Measurements from ENCODE around the gene MRPL40.

Gene MRPL40

GRCh38 chr22:19396934-19397733, 35.2 kb upstream of the MRPL40 start:
- Histone ChIP-seq H3K4me1 (ENCODE audit: control insufficient read depth, insufficient read depth, low read length) (no peaks in the 10 kb centered on the region), H3K9me3 (ENCODE audit: control insufficient read depth, insufficient read depth, low read depth, low read length) (no peaks in the 10 kb centered on the region), H3K36me3 (ENCODE audit: control insufficient read depth, insufficient read depth, low read length) (peaks cover 94% of the 10 kb centered on the region), H3K27me3 (ENCODE audit: control insufficient read depth, insufficient read depth, low read length) (no peaks in the 10 kb centered on the region), H3K27ac (ENCODE audit: low read depth, low read length) (no peak overlapping the region), H3K4me3 (ENCODE audit: low read depth, low read length) (no peak overlapping the region), H3K9ac (ENCODE audit: low read length) (no peak overlapping the region)

- H3K9me3 ChIP-seq (ENCODE audit: control insufficient read depth, insufficient read depth, low read depth, low read length): no peaks in the 10 kb centered on the region
- H3K27ac ChIP-seq (ENCODE audit: low read depth, low read length): no peak overlapping the region
- no peaks in the 10 kb centered on the region for H3K27me3 ChIP-seq (ENCODE audit: control insufficient read depth, insufficient read depth, low read length)
- no peak overlapping the region for H3K4me3 ChIP-seq (ENCODE audit: low read depth, low read length)
- H3K9ac ChIP-seq (ENCODE audit: low read length): no peak overlapping the region
- no peaks in the 10 kb centered on the region for H3K4me1 ChIP-seq (ENCODE audit: control insufficient read depth, insufficient read depth, low read length)
- H3K36me3 ChIP-seq (ENCODE audit: control insufficient read depth, insufficient read depth, low read length): peaks cover 92% of the 10 kb centered on the region
Measured at GRCh38 chr22:19397734-19398104, 34.6 kb upstream of the MRPL40 start.

GRCh38 chr22:19398206-19398605, 34.1 kb upstream of the MRPL40 start:
- Histone ChIP-seq H3K36me3 (ENCODE audit: control insufficient read depth, insufficient read depth, low read length) (peaks cover 91% of the 10 kb centered on the region), H3K9ac (ENCODE audit: low read length) (no peak overlapping the region), H3K27me3 (ENCODE audit: control insufficient read depth, insufficient read depth, low read length) (no peaks in the 10 kb centered on the region), H3K9me3 (ENCODE audit: control insufficient read depth, insufficient read depth, low read depth, low read length) (no peaks in the 10 kb centered on the region), H3K4me3 (ENCODE audit: low read depth, low read length) (no peak overlapping the region), H3K4me1 (ENCODE audit: control insufficient read depth, insufficient read depth, low read length) (no peaks in the 10 kb centered on the region), H3K27ac (ENCODE audit: low read depth, low read length) (no peak overlapping the region)

- Histone ChIP-seq H3K9ac (ENCODE audit: low read length) (no peak overlapping the region), H3K4me3 (ENCODE audit: low read depth, low read length) (no peak overlapping the region), H3K4me1 (ENCODE audit: control insufficient read depth, insufficient read depth, low read length) (no peaks in the 10 kb centered on the region), H3K27ac (ENCODE audit: low read depth, low read length) (no peak overlapping the region), H3K27me3 (ENCODE audit: control insufficient read depth, insufficient read depth, low read length) (no peaks in the 10 kb centered on the region), H3K36me3 (ENCODE audit: control insufficient read depth, insufficient read depth, low read length) (peaks cover 91% of the 10 kb centered on the region), H3K9me3 (ENCODE audit: control insufficient read depth, insufficient read depth, low read depth, low read length) (no peaks in the 10 kb centered on the region)
Measured at GRCh38 chr22:19398652-19399051, 33.7 kb upstream of the MRPL40 start.

- Histone ChIP-seq H3K36me3 (ENCODE audit: control insufficient read depth, insufficient read depth, low read length) (peaks cover 88% of the 10 kb centered on the region), H3K27me3 (ENCODE audit: control insufficient read depth, insufficient read depth, low read length) (no peaks in the 10 kb centered on the region), H3K4me1 (ENCODE audit: control insufficient read depth, insufficient read depth, low read length) (no peaks in the 10 kb centered on the region), H3K9me3 (ENCODE audit: control insufficient read depth, insufficient read depth, low read depth, low read length) (no peaks in the 10 kb centered on the region), H3K9ac (ENCODE audit: low read length) (no peak overlapping the region), H3K4me3 (ENCODE audit: low read depth, low read length) (no peak overlapping the region), H3K27ac (ENCODE audit: low read depth, low read length) (no peak overlapping the region)
Measured at GRCh38 chr22:19400881-19401280, 31.5 kb upstream of the MRPL40 start.

- no peak overlapping the region for H3K27ac ChIP-seq (ENCODE audit: low read depth, low read length)
- no peaks in the 10 kb centered on the region for H3K9me3 ChIP-seq (ENCODE audit: control insufficient read depth, insufficient read depth, low read depth, low read length)
- H3K36me3 ChIP-seq (ENCODE audit: control insufficient read depth, insufficient read depth, low read length): peaks cover 89% of the 10 kb centered on the region
- H3K4me3 ChIP-seq (ENCODE audit: low read depth, low read length): no peak overlapping the region
- no peak overlapping the region for H3K9ac ChIP-seq (ENCODE audit: low read length)
- H3K4me1 ChIP-seq (ENCODE audit: control insufficient read depth, insufficient read depth, low read length): no peaks in the 10 kb centered on the region
- no peaks in the 10 kb centered on the region for H3K27me3 ChIP-seq (ENCODE audit: control insufficient read depth, insufficient read depth, low read length)
Measured at GRCh38 chr22:19401483-19401882, 30.9 kb upstream of the MRPL40 start.

GRCh38 chr22:19402642-19403191, 29.6 kb upstream of the MRPL40 start:
- no peak overlapping the region for H3K4me3 ChIP-seq (ENCODE audit: low read depth, low read length)
- no peak overlapping the region for H3K27ac ChIP-seq (ENCODE audit: low read depth, low read length)
- no peaks in the 10 kb centered on the region for H3K27me3 ChIP-seq (ENCODE audit: control insufficient read depth, insufficient read depth, low read length)
- H3K9ac ChIP-seq (ENCODE audit: low read length): no peak overlapping the region
- no peaks in the 10 kb centered on the region for H3K4me1 ChIP-seq (ENCODE audit: control insufficient read depth, insufficient read depth, low read length)
- H3K36me3 ChIP-seq (ENCODE audit: control insufficient read depth, insufficient read depth, low read length): peaks cover 89% of the 10 kb centered on the region
- no peaks in the 10 kb centered on the region for H3K9me3 ChIP-seq (ENCODE audit: control insufficient read depth, insufficient read depth, low read depth, low read length)

GRCh38 chr22:19404676-19405075, 27.7 kb upstream of the MRPL40 start:
- Histone ChIP-seq H3K27ac (ENCODE audit: low read depth, low read length) (no peak overlapping the region), H3K36me3 (ENCODE audit: control insufficient read depth, insufficient read depth, low read length) (peaks cover 88% of the 10 kb centered on the region), H3K9me3 (ENCODE audit: control insufficient read depth, insufficient read depth, low read depth, low read length) (no peaks in the 10 kb centered on the region), H3K9ac (ENCODE audit: low read length) (no peak overlapping the region), H3K27me3 (ENCODE audit: control insufficient read depth, insufficient read depth, low read length) (no peaks in the 10 kb centered on the region), H3K4me3 (ENCODE audit: low read depth, low read length) (no peak overlapping the region), H3K4me1 (ENCODE audit: control insufficient read depth, insufficient read depth, low read length) (no peaks in the 10 kb centered on the region)

GRCh38 chr22:19405133-19405532, 27.2 kb upstream of the MRPL40 start:
- H3K36me3 ChIP-seq (ENCODE audit: control insufficient read depth, insufficient read depth, low read length): peaks cover 88% of the 10 kb centered on the region
- no peak overlapping the region for H3K9ac ChIP-seq (ENCODE audit: low read length)

GRCh38 chr22:19405652-19406051, 26.7 kb upstream of the MRPL40 start:
- H3K4me1 ChIP-seq (ENCODE audit: control insufficient read depth, insufficient read depth, low read length): no peaks in the 10 kb centered on the region
- peaks cover 89% of the 10 kb centered on the region for H3K36me3 ChIP-seq (ENCODE audit: control insufficient read depth, insufficient read depth, low read length)
- H3K27me3 ChIP-seq (ENCODE audit: control insufficient read depth, insufficient read depth, low read length): no peaks in the 10 kb centered on the region
- no peak overlapping the region for H3K9ac ChIP-seq (ENCODE audit: low read length)
- no peaks in the 10 kb centered on the region for H3K9me3 ChIP-seq (ENCODE audit: control insufficient read depth, insufficient read depth, low read depth, low read length)
- no peak overlapping the region for H3K4me3 ChIP-seq (ENCODE audit: low read depth, low read length)
- H3K27ac ChIP-seq (ENCODE audit: low read depth, low read length): no peak overlapping the region

More at GRCh38 chr22:19405133-19405532, 27.2 kb upstream of the MRPL40 start:
- Histone ChIP-seq H3K4me3 (ENCODE audit: low read depth, low read length) (no peak overlapping the region), H3K9me3 (ENCODE audit: control insufficient read depth, insufficient read depth, low read depth, low read length) (no peaks in the 10 kb centered on the region), H3K4me1 (ENCODE audit: control insufficient read depth, insufficient read depth, low read length) (no peaks in the 10 kb centered on the region), H3K27ac (ENCODE audit: low read depth, low read length) (no peak overlapping the region), H3K27me3 (ENCODE audit: control insufficient read depth, insufficient read depth, low read length) (no peaks in the 10 kb centered on the region)

- no peak overlapping the region for H3K9ac ChIP-seq (ENCODE audit: low read length)
- no peaks in the 10 kb centered on the region for H3K27me3 ChIP-seq (ENCODE audit: control insufficient read depth, insufficient read depth, low read length)
- no peaks in the 10 kb centered on the region for H3K4me1 ChIP-seq (ENCODE audit: control insufficient read depth, insufficient read depth, low read length)
- no peaks in the 10 kb centered on the region for H3K9me3 ChIP-seq (ENCODE audit: control insufficient read depth, insufficient read depth, low read depth, low read length)
- H3K36me3 ChIP-seq (ENCODE audit: control insufficient read depth, insufficient read depth, low read length): peaks cover 87% of the 10 kb centered on the region
- H3K27ac ChIP-seq (ENCODE audit: low read depth, low read length): no peak overlapping the region
- H3K4me3 ChIP-seq (ENCODE audit: low read depth, low read length): no peak overlapping the region
Measured at GRCh38 chr22:19406281-19406811, 26.0 kb upstream of the MRPL40 start.
